HG03175 (cell line): ENCODE results near the gene LGALS12.
"Not testable (repeated sequence)": the region's sequence is repeated elsewhere in the genome, so short reads cannot be mapped to it uniquely, and the experiment has no call there.

Experiments used
- ATAC-seq: cut with Tn5 transposase; IDR thresholded peaks from one replicate; pipeline ENCODE4 v1.9.1; 2021; ENCODE audit warnings: mild to moderate bottlenecking, moderate library complexity; ENCODE audit not compliant: unreplicated experiment

Gene LGALS12

DNA sequence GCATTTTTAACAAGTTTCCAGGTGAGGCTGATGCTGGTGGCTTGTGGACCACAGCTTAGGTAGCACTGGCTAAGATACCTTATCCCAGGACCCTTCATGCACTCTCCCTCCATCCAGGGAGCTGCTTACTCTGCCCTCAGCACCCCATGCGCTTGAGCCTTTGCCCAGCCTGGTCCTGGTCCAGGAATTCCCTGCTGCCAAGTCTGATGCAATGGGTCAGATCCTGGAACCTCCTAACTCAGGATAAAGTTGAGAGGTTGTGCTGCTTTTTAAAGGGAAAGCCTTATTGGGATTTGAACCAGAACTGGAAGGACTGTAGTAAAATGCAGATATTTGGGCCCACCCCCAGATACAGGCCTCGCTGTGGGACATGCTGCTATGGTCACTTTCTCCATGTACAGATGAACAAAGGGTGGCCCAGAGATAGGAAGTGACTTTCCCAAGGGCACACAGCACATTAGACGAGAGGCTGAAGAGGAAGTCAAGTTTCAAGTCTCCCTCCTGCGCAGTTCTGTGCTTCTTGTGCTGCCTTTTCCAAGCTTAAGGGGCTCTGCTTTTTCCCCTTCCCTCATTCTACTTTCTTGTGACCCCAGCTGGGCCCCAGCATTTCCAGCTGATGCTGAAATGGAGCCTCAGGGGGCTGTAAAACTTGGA is 824 bp upstream of the LGALS12 start:
- no peak for ATAC-seq

GRCh38 chr11:63506876-63507275 is 992 bp downstream of the LGALS12 start:
- ATAC-seq: no peak

GRCh38 chr11:63507511-63507910 is 1.6 kb downstream of the LGALS12 start:
- ATAC-seq: no peak

GRCh38 chr11:63508009-63508408 is 2.1 kb downstream of the LGALS12 start:
- ATAC-seq: no peak

DNA sequence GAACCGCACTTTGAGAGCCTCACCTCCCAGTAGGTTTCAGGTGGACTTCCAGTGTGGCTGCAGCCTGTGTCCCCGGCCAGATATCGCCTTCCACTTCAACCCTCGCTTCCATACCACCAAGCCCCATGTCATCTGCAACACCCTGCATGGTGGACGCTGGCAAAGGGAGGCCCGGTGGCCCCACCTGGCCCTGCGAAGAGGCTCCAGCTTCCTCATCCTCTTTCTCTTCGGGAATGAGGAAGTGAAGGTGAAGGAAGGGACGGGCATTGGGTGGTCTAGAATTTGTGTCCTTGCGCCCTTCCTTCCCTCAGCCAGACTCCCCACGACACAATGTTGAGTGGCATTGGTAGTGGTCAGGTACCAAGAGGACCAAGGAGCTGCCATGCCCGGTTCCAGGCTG is 2.9 kb downstream of the LGALS12 start:
- ATAC-seq: no peak

DNA sequence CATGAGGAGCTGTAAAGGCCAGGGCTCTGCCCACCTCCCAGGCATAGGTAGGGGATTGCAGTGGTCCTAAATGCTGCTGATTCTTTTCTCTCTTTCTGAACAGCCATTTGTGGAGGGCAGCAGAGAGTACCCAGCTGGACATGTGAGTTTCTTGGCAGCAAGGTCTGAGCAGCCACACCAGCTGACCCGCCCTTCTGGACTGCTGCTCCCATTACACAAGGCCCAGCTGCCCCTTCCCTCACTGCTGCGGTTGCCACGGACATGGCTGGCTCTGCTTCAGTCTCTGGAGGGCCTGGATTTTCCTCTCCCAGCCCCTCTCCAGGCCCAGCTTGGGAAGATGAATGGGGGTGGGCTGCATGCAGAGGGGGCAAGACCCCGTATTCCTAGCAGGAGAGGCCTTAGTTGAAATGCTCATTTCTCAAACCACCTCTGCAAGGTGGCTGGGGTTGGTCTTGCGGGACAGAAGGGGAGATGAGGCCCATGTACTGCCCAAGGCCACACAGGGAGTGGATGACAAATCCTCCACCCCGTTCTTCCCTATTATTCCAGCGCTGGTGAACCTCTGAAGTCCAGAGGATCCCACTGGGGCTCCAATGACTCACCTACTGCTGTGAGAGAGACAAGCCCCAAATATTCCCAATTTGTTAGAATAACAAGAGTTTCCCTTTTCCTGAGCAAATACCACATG is 4.6 kb downstream of the LGALS12 start:
- no peak for ATAC-seq

GRCh38 chr11:63511048-63511748 is 5.3 kb downstream of the LGALS12 start:
- ATAC-seq: no peak

DNA sequence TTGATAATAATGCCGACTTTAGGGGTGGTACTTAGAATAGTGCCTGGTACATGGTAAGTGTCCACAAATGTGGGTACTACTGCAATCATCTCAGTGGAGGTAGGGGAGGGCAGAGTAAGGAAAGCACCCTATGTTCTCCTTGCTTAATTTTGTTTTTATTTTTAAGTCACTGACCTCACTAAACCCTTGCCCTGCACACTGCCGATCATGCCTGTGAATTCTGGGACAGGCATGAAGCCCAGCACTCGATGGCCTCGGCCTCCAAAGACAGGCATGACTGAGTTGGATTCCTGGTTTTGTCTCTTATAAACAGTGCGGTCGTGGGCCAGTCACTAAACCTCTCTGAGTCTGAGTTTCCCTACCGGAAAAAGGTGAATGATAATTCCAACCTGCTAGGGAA is 6.9 kb downstream of the LGALS12 start:
- no peak for ATAC-seq

DNA sequence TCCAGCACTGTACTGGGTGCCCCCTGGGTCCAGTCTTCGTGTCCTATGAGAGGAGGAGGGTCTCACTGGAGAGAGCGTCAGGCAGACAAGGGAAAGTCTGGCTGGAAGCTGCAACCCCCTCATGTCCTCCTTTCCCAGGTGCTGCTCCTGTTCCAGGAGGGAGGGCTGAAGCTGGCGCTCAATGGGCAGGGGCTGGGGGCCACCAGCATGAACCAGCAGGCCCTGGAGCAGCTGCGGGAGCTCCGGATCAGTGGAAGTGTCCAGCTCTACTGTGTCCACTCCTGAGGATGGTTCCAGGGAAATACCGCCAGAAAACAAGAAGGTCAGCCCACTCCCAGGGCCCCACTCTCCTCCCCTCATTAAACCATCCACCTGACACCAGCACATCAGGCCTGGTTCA is 10.2 kb downstream of the LGALS12 start:
- no peak for ATAC-seq

DNA sequence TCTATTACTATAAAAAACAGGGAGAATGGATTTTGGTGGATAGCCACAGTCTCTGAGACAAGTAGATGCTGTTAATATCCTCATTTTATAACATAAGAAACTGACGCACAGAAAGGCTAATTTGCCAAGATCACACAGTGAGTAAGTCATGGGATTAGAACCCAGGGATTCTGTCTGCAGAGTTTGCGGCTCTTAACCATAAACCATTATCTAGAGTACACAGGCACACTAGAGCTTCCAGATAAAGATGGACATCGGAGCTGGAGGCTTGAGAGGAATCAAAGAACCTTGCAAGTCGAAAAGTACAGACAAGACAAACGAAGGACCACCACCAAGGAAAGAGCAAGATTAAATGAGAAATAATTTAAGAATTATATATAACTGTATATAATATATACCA is 11.3 kb downstream of the LGALS12 start:
- no peak for ATAC-seq

- no peak for ATAC-seq
Measured at GRCh38 chr11:63518548-63518947, 12.7 kb downstream of the LGALS12 start.

- ATAC-seq: no peak
Measured at GRCh38 chr11:63520606-63521170, 14.8 kb downstream of the LGALS12 start.

DNA sequence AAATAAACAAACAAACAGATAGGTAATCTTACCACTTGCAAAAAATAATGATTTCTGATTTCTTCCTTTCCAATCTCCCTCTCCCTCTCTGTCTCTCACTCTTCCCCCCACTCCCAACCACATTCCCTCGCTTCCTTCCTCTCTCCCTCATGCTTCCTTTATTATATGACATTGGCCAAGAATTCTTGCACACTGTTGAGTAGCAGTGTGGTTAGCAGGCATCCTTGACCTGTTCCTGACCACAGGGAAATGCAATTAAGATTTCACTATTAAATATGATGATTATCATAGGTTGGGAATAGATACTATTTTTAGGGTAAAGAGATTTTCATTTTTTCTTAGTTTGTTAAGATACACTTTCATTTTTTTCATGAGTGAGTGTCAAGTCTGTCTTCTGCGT is 16.0 kb downstream of the LGALS12 start:
- ATAC-seq: no peak

- no peak for ATAC-seq
Measured at GRCh38 chr11:63523151-63523550, 17.3 kb downstream of the LGALS12 start.

DNA sequence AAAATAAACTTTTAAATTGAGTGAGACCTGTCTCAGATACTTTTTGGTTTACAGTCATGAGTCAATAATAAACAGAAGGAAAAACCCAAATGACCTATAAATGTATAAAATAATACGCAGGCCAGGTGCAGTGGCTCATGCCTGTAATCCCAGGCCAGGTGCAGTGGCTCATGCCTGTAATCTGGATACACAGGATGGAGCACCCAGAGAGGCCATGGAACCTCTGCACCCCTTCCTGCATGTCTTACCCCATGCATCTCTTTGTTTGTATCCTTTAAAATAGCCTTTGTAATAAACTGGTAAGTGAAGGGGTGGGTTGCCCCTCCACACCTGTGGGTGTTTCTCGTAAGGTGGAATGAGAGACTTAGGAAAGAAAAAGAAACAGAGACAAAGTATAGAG is 21.8 kb downstream of the LGALS12 start:
- no peak for ATAC-seq

DNA sequence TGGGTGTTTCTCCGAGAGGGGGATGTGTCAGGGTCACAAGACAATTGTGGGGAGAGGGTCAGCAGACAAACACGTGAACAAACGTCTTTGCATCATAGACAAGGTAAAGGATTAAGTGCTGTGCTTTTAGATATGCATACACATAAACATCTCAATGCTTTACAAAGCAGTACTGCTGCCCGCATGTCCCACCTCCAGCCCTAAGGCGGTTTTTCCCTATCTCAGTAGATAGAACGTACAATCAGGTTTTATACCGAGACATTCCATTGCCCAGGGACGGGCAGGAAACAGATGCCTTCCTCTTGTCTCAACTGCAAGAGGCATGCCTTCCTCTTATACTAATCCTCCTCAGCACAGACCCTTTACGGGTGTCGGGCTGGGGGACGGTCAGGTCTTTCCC is 22.3 kb downstream of the LGALS12 start:
- not testable (repeated sequence) for ATAC-seq

- not testable (repeated sequence) for ATAC-seq
Measured at GRCh38 chr11:63528729-63529278, 22.9 kb downstream of the LGALS12 start.

GRCh38 chr11:63529373-63529772 is 23.5 kb downstream of the LGALS12 start:
- not testable (repeated sequence) for ATAC-seq

DNA sequence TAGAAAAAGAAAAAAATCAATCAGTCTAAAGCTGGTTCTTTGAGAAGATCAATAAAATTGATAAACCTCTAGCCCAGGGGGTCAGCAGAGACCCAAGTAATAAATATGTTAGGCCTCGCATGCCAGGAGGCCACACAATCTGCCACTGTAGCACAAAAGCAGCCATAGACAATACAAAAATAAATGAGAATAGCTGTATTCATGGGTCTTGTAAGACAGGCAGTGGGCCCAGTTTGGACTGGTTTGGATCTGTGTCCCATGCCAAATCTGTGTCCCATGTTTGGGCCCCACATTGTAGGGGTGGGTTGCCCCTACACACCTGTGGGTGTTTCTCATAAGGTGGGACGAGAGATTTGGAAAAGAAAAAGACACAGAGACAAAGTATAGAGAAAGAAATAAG is 24.1 kb downstream of the LGALS12 start:
- no peak for ATAC-seq

GRCh38 chr11:63531074-63531792 is 25.3 kb downstream of the LGALS12 start:
- ATAC-seq: peak; percentile 94

- ATAC-seq: no peak
Measured at GRCh38 chr11:63532117-63532516, 26.2 kb downstream of the LGALS12 start.
